LNCaP clone FGC (cell line): Measurements from ENCODE around the gene TNK2.

Experiments
- DNase-seq: peaks from one replicate; pipeline ENCODE4 v3.0.0-alpha.2; 2011; ENCODE audit warnings: low read depth
- H3K4me3 ChIP-seq: 2 replicates; pipeline ENCODE4 v1.5.1; 2011; ENCODE audit warnings: mild to moderate bottlenecking, low read depth, low read length, control low read depth
- CTCF ChIP-seq: IDR thresholded peaks from 2 replicates; pipeline ENCODE4 v1.5.1; 2012; ENCODE audit warnings: mild to moderate bottlenecking; ENCODE audit not compliant: control insufficient read depth, insufficient read depth; ENCODE audit errors: extremely low read depth

The TNK2 gene

DNA sequence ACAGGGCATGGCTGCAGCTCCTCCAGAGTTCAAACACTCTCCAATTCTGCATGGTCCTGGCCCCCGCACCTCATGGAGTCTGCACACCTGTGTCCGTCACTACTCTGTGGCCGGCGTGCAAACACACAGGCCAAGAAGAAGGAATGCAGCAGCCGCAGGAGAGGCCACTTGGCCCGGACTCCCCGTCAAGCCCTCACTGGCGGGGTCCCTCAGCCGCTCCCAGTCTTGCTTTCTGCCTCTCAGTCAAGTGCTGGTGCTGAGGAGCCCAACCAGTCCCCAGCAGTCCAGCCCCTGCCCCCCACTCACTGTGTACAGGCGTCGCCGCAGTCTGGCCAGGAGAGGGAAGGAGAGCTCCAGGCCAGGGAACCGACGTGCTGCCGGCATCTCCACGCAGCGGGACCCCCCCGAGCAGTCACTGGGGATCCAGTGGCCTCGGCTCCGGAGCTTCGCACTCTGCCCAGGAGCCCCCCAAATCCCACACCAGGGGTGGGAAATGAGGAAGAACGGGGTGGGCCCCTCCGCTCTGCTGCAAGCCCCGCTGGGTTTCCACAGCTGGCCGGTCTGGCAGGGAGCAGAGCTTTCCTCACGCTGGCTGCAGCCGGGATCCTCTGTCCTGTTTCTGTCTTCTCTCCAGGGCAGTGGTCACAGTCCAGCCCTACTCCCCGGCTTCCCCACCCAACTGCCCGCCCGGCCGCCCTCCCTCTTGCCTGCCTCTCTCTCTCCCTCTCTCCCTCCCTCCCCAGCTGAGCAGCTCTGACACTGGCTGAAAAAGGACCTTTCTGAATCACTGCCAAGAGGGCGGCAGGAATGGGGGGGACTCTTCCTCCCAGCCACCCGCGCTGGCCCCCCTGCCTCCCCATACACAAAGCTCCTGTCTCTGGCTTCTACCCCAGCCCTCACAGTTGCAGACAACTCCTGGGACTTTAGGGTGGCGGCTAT is 16.0 kb downstream of the TNK2 start:
- TF ChIP-seq CTCF = no peak
- no peak overlapping the region for H3K4me3 ChIP-seq
- DNase-seq = no peak

- no peak for DNase-seq
- TF ChIP-seq CTCF = no peak
- H3K4me3 ChIP-seq = no peak overlapping the region
Observed at GRCh38 chr3:195891431-195892104, 16.8 kb downstream of the TNK2 start.

GRCh38 chr3:195889870-195890295 is 18.5 kb downstream of the TNK2 start:
- H3K4me3 ChIP-seq = no peak overlapping the region
- no peak for DNase-seq

DNA sequence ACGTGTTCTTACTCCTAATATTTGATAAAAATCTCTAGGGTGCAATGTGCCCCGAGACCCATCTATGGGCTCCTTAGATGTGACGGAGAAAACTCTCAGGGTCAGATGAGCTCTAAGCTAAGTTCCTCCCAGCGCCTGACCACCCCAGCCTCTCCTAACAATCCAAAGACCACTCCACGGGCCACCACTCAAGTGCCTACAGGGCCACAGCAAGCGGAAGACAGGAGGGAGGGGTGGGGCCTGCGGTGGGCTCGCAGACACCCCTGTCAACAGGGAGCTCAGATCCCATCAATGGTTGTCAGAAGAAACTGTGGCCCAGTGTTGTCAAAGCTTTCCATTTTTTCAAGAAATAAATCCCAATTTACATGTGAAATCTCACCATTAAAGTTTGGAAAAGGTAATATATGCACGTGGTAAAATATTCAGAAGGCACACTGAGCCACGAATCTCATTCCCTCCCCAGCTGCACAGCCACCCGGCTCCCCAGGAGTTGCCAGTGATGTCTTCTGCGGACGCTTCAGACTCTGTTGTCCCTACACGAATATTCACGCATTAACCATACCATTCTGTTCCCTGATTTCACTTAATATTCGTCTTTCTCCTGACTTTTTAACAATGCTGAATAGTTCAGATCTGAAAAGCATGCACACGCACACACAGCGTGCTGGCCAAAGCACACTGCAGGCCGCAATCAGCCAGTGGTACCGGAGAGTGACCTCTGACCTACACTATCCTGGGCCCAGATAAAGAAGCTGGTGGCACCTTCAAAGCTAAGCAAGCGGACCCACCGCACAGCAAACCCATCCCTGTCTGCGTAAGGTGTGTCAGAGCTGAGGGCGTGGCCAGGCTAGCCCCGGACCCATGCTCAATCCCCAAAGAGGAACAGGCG is 19.1 kb downstream of the TNK2 start:
- no peak overlapping the region for H3K4me3 ChIP-seq
- no peak for TF ChIP-seq CTCF
- no peak for DNase-seq

More at GRCh38 chr3:195889870-195890295, 18.5 kb downstream of the TNK2 start:
- no peak for TF ChIP-seq CTCF

DNA sequence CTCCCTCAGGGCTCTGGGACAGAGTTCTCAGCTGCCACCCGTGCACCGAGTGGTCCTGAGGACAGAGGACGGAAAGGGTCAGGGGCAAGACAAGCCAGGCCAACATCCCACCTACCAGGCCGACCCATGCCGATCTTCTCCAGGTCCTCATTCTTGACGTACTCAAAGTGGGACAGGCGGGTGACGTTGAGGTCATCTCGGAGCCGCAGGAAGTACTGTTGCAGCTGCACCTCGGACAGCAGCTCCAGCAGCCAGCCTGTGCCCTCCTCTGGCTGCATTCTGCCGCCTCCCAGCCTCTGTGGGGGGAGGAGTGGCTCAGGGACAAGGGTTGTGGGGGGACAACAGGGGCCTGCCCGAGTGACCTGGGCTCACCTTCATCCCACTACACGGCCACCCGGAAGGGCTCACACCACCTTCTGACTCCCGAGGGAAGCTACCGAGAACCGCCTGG is 20.0 kb downstream of the TNK2 start:
- DNase-seq = no peak
- no peak for TF ChIP-seq CTCF
- H3K4me3 ChIP-seq = no peak overlapping the region

DNA sequence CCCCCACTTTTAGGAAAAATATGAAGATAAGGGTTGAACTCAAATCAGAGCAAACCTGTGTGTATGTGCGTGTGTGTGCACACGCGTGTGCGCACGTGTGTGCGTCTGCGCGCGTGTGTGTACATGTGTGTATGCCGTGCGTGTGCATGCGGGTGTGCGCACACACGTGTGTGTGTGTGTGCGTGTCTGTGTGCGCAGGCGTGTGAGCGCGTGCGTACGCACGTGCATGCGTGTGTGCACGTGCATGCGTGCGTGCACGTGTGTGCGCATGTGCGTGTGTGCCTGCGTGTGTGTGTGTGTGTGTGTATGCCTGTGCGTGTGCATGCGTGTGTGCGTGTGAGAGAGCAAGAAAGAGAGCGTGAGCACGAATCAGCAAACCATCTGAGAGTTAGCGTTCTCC is 20.7 kb downstream of the TNK2 start:
- TF ChIP-seq CTCF = no peak
- no peak for DNase-seq
- no peak overlapping the region for H3K4me3 ChIP-seq
